SHP77 treated with DMSO at 0.1 percent for 48 hours (cell line): Measurements from ENCODE around the gene MYNN.
A peak's percentile ranks its signal among the peaks of the same experiment; 100 is the strongest.
"Not testable (repeated sequence)": the region's sequence is repeated elsewhere in the genome, so short reads cannot be mapped to it uniquely, and the experiment has no call there.

Source experiments
- DNase-seq: peaks from one replicate; lab custom pipeline; 2025; lab: John Stamatoyannopoulos, UW

MYNN gene

DNA sequence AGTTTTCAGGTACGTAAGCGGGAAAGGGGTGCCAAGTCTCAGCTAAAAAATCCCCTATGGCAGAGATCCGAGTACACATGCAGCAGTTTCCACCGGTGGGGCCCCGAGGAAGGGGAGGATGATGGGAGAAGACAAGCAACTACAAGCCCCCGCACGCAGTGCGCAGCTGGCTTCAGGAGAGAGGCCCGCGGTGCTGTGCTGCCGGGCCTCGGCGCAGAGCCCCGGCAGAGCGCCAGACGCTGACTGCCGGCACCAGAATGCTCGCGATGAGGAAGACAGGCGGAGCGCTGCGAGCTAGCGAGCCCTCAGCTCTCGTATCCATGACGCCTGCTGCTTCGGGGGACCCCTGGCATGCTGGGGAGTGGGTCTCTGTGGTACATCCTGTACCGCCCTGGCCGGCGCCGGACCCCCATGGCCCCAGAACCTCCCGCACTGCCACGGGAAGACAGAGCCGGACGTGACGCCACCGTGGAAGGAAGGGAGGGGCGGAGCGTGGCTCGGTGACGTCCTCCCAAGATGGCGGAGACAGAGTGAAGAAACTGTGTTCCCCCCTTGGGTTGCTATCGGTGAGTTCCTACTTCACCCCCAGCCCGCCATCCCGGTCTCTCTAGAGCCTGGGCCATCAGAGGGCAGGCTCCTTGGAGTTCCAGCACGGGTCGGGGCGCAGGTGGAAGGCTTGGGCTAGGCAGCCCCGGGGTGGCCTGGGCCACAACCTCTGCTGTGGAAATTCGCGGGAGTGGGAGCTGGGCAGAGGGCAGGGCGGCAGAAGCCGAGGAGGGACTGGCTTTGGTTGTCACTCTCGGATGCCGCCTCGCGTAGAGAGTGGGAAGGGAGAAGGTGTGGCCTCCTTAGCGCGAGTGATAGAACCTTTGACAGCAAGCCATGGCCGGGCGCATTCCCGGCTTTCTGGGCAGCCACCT, at the start of gene MYNN:
TSS of gene MYNN (plus strand) at position 500 of the 920 bp plus-strand sequence. CDS start 900 bp downstream, outside the sequence.
- DNase-seq, result peak; percentile 53

- DNase-seq, result not testable (repeated sequence)
Observed at GRCh38 chr3:169731857-169732256, 41.3 kb upstream of the MYNN start.

GRCh38 chr3:169739067-169739466, 34.1 kb upstream of the MYNN start:
- no peak for DNase-seq

DNA sequence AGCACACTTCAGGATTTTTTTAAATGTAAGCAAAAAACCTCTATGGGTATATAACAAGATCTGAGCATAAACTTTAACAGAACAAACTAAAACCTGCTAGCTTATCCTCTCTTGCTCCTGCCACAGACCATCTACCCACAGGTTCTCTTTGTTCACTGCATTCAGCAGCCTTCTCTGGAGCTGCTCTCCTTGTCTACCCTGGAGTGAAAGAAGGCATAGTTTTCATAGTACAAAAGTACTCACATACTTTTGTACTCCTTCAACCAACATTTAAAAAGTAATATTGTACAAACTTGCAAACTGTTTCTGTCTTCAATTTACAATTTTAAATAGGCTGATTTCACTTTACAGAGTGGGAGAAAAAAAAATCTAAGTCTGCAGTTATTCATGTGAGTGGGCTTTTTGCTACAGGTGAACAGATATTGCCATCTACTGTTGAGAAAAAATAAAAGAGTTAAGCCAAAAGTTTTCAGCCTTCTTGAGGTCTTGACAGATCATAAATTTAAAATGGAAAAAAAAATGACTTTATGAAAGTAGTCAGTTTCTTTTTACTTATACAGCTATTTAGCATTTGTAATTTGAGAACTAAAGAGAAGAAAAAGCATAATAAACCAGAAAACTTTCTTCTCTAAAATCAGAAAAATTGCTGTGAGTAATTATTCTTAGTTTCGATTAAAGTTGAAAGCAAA, 28.7 kb upstream of the MYNN start:
- DNase-seq, result no peak

- no peak for DNase-seq
Observed at GRCh38 chr3:169746924-169747323, 26.3 kb upstream of the MYNN start.

DNA sequence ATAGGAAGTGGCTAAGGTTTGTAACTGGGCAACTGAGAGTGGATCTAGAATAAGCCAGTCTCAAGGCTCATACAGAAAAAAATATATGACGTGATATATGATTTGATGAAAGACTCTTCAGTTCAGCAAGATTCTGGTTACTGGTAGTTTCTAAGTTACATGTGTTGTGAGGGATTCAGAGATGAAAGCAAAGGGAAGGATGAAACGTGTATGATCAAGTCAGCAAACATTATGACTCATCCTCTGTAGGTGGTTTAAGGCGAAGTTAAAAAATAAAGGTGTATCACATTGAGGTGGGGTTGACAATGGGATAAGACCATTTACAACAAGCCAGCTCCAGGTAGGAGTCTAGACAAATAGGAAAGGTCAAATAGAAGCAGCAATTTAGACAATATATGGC, 24.5 kb upstream of the MYNN start:
- no peak for DNase-seq

GRCh38 chr3:169750665-169751064, 22.5 kb upstream of the MYNN start:
- DNase-seq, result no peak

- no peak for DNase-seq
Observed at GRCh38 chr3:169751875-169752274, 21.3 kb upstream of the MYNN start.

DNA sequence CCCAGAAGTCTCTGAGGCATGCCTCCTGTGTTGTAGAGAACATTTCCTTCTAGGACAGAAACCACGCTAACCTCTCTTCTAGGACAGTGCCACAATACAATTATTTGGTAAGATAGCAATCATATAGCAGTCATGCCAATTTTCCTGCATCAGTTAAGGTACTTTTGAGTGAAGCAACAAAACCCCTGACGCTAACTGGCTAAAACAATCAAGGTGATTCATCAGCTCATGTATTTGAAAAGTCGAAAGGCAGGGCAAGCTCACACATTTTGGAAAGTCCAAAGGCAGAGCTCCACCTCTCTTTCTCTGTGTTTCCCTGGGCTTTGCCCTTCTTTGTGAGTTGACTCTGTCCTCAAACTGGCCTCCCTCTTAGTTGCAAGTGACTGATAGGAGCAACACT, 18.5 kb upstream of the MYNN start:
- DNase-seq, result no peak

- no peak for DNase-seq
Observed at GRCh38 chr3:169755488-169755887, 17.7 kb upstream of the MYNN start.

- DNase-seq, result no peak
Observed at GRCh38 chr3:169758359-169758994, 14.7 kb upstream of the MYNN start.

DNA sequence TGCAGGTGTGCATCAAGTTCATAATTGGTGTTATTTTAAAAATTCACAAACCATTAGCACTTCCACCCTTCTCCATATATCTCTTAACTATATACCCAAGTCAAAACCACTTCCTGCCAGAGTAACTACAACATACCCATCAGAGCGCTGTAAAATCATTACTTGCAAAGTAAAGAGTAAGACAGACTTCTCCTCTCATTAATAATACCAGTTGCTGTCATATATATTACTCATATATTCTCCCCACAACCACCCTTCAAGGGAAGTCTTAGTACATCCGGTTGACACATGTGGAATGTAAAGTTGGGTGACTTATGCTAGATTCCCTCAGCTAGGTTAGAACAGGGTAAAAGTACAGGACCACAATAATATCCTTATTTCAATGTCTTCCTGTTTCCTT, 13.9 kb upstream of the MYNN start:
- no peak for DNase-seq

- DNase-seq, result no peak
Observed at GRCh38 chr3:169760479-169760878, 12.7 kb upstream of the MYNN start.

GRCh38 chr3:169764312-169764881, 8.8 kb upstream of the MYNN start:
- DNase-seq, result no peak

DNA sequence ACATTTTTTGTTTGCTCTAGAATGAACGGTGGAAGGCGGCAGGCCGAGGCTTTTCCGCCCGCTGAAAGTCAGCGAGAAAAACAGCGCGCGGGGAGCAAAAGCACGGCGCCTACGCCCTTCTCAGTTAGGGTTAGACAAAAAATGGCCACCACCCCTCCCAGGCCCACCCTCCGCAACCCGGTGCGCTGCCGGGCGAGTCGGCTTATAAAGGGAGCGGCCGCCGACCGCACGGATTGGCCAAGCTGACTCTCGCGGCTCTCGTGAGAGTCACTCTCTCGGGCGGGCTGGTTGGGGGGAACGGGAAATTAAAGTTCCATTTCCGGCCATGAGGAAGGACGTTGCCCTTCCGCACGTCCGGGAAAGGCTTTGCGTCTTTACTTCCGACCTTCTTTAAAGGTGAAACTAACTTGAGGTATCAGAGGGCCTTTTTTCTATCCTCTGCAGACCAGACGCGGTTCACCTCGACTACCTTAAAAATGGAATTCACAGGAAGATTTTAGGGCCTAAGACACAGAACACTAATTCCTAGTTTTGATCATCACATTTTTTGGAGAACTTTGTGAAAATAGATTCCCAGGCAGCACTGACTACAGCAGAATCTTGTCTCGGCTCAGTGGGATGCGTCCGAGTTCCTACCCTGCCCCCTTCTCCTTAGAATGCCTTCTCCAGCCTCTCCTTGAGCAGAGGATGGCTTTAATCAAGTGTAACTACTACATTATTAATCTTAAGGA, 8.1 kb upstream of the MYNN start, which contains the start of gene TERC:
TSS of gene TERC (minus strand) at position 179 of the 731 bp plus-strand sequence.
- peak; percentile 27 for DNase-seq

DNA sequence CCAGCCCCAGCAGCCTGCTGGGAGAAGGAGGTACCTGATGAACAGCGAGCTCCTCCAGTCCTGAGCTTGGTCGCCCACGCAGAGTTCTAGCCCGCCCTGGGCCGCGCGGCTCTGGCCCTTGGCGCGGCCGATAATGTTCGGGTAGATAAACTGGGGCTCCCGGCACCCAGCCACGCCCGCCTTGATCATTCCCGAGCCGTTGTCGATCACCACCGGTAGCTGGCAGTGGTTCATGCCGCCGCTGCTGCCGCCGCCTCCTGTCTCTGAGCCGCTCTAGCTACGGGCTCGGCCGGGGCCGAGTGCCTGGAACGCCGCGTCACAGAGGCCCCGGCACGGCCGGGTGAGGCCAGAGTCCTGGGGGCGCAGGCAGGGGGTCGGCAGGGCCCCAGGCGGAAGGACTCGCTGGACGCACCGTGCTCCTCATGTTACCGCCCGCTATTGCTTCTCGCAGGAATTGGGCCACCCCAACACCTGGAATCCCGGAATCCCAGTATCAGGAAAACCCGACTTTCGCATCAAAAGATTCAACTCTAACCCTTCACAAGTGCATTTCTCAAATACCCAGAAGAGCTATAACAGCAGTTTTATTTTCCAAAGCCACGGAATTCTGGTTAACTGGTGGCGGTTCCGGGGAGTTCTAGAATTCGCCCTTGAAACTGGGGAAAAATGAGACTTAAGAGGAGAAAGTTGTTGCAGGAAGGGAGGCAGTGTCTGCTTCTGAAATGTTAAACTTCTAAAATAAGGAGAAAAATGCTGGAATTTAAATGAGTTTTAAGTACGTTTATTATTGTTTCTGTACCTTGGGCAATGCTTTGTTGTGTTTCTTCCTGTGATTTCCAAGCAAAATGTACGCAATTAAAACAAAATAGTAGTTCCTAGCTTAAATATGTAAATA, 3.7 kb upstream of the MYNN start, which contains the start of gene ACTRT3:
TSS of gene ACTRT3 (minus strand) at position 275 of the 895 bp plus-strand sequence. CDS start at position 234, 41 bp downstream.
- no peak for DNase-seq

- peak; percentile 77 for DNase-seq
Observed at GRCh38 chr3:169771497-169772304, 1.5 kb upstream of the MYNN start.

- DNase-seq, result peak; percentile 80
Observed at GRCh38 chr3:169772305-169772896, 795 bp upstream of the MYNN start.

DNA sequence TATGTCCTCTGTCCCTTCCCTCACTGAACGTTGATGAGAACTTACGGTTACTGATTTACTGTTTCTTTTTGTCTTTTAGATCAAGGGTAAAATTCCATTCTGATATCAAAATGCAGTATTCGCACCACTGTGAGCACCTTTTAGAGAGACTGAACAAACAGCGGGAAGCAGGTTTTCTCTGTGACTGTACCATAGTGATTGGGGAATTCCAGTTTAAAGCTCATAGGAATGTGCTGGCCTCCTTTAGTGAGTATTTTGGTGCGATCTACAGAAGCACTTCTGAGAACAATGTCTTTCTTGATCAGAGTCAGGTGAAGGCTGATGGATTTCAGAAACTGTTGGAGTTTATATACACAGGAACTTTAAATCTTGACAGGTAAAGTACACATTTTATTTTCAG, 990 bp downstream of the MYNN start:
- no peak for DNase-seq
